ENCODE results near the gene DNAJC12. TPM values are rescaled to one million over a fixed set of nuclear protein-coding genes. Genes with fewer than 3 reads are reported as not detected.

Gene DNAJC12
- total RNA-seq, 1 donor from 2014 or later: 0.17 TPM

DNA sequence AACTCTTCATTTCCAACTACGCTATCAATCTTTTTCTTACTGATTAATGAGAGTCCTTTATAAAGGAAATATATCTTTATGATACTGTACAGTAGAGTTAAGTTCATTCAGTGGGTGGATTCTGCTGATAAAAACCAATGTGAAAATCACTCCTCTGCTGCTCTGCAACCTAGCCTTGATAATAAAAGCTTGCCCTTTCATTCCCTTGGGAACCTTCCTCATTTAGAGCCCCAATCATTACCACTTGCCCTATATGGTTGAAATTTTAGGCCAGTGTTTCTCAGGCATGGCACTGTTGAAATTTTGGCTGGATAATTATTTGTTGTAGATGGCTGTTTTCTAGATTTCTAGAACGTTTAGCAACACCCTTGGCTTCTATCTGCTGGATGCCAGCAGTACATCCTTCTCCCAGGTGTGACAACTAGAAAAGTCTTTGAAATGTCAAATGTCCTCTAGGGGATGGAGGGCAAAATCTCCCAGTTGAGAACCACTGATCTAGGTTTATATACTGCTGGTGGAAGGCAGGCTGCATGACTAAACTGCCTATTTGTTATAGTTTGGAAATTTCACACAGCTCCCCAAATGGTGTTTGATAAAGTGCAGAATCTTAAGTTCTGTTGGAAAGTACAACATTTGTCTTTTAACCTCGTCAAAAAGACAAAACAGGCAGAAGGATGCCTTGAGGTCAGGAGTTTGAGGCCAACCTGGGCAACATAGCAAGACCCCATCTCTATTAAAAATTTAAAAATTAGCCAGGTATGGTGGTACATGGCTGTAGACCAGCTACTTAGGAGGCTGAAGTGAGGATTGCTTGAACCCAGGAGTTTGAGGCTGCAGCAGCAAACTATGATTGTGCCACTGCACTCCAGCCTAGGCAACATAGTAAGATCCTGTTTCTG is 37.6 kb upstream of the DNAJC12 start:
- no peak overlapping the region for H3K4me3 ChIP-seq (ENCODE audit: low read depth, low read length)
- DNase-seq (ENCODE audit: low read depth): no peak
- TF ChIP-seq, protein P1, sequence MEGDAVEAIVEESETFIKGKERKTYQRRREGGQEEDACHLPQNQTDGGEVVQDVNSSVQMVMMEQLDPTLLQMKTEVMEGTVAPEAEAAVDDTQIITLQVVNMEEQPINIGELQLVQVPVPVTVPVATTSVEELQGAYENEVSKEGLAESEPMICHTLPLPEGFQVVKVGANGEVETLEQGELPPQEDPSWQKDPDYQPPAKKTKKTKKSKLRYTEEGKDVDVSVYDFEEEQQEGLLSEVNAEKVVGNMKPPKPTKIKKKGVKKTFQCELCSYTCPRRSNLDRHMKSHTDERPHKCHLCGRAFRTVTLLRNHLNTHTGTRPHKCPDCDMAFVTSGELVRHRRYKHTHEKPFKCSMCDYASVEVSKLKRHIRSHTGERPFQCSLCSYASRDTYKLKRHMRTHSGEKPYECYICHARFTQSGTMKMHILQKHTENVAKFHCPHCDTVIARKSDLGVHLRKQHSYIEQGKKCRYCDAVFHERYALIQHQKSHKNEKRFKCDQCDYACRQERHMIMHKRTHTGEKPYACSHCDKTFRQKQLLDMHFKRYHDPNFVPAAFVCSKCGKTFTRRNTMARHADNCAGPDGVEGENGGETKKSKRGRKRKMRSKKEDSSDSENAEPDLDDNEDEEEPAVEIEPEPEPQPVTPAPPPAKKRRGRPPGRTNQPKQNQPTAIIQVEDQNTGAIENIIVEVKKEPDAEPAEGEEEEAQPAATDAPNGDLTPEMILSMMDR (conservative IDR thresholded peaks at IDR 0.05; ENCODE audit: low read depth, low read length): no peak

- TF ChIP-seq, protein P1 (conservative IDR thresholded peaks at IDR 0.05; ENCODE audit: low read depth, low read length): no peak
- no peak overlapping the region for H3K4me3 ChIP-seq (ENCODE audit: low read depth, low read length)
- DNase-seq (ENCODE audit: low read depth): no peak
These were observed 32.0 kb upstream of the DNAJC12 start for GRCh38 chr10:67869996-67870395.

GRCh38 chr10:67868132-67868531 is 30.1 kb upstream of the DNAJC12 start:
- DNase-seq (ENCODE audit: low read depth): no peak
- H3K4me3 ChIP-seq (ENCODE audit: low read depth, low read length): no peak overlapping the region
- TF ChIP-seq, protein P1 (conservative IDR thresholded peaks at IDR 0.05; ENCODE audit: low read depth, low read length): no peak

GRCh38 chr10:67864607-67865371 is 26.8 kb upstream of the DNAJC12 start:
- TF ChIP-seq, protein P1 (conservative IDR thresholded peaks at IDR 0.05; ENCODE audit: low read depth, low read length): no peak
- DNase-seq (ENCODE audit: low read depth): no peak
- no peak overlapping the region for H3K4me3 ChIP-seq (ENCODE audit: low read depth, low read length)

GRCh38 chr10:67863094-67863493 is 25.1 kb upstream of the DNAJC12 start:
- no peak overlapping the region for H3K4me3 ChIP-seq (ENCODE audit: low read depth, low read length)

GRCh38 chr10:67861750-67862432 is 23.9 kb upstream of the DNAJC12 start:
- TF ChIP-seq, protein P1 (conservative IDR thresholded peaks at IDR 0.05; ENCODE audit: low read depth, low read length): no peak
- no peak overlapping the region for H3K4me3 ChIP-seq (ENCODE audit: low read depth, low read length)
- DNase-seq (ENCODE audit: low read depth): no peak

More at GRCh38 chr10:67863094-67863493, 25.1 kb upstream of the DNAJC12 start:
- TF ChIP-seq, protein P1 (conservative IDR thresholded peaks at IDR 0.05; ENCODE audit: low read depth, low read length): no peak
- DNase-seq (ENCODE audit: low read depth): no peak
